OCI-LY3 (cell line): Measurements from ENCODE around the gene ARID1B.

Experiments used
- H2AFZ ChIP-seq: fragments of 200-600, 300-600 bp; shearing (Covaris generic); 2 replicates; pipeline ENCODE4 v1.6.0; 2014; ENCODE audit warnings: antibody characterized with exemption, low read depth, low read length
- H3K27ac ChIP-seq: fragments of 200-600, 300-600 bp; sonication (generic); 2 replicates; pipeline ENCODE4 v1.5.1; 2014; ENCODE audit warnings: mild to moderate bottlenecking, low read length, moderate library complexity, mixed read lengths
- H3K27me3 ChIP-seq: fragments of 200-600, 300-600 bp; sonication (generic); 2 replicates; pipeline ENCODE4 v1.6.1; 2014; ENCODE audit warnings: low read depth, low read length, mixed read lengths
- H3K36me3 ChIP-seq: fragments of 200-600, 300-600 bp; sonication (generic); replicated peaks from 2 replicates; pipeline ENCODE3; 2014; ENCODE audit warnings: low read depth, low read length, mixed read lengths
- H3K4me1 ChIP-seq: fragments of 300-600, 200-600 bp; sonication (generic); 2 replicates; pipeline ENCODE4 v1.6.1; 2014; ENCODE audit warnings: low read length, mixed read lengths
- H3K4me2 ChIP-seq: fragments of 200-600, 300-600 bp; sonication (generic); 2 replicates; pipeline ENCODE4 v1.6.1; 2014; ENCODE audit warnings: low read length, mixed read lengths
- H3K4me3 ChIP-seq: fragments of 300-600, 200-600 bp; sonication (generic); 2 replicates; pipeline ENCODE4 v1.5.1; 2014; ENCODE audit warnings: antibody characterized with exemption, mild to moderate bottlenecking, low read length, moderate library complexity
- H3K79me2 ChIP-seq: fragments of 300-600, 200-600 bp; shearing (Covaris generic); 2 replicates; pipeline ENCODE4 v1.6.1; 2014; ENCODE audit warnings: mild to moderate bottlenecking, low read length, mixed read lengths
- H3K9ac ChIP-seq: fragments of 300-600, 200-600 bp; shearing (Covaris generic); 2 replicates; pipeline ENCODE4 v1.6.0; 2014; ENCODE audit warnings: mild to moderate bottlenecking, low read length, moderate library complexity
- H3K9me3 ChIP-seq: fragments of 200-600, 300-600 bp; shearing (Covaris generic); 2 replicates; pipeline ENCODE4 v1.6.1; 2014; ENCODE audit warnings: low read length, mixed read lengths; ENCODE audit not compliant: insufficient read depth
- H4K20me1 ChIP-seq: fragments of 200-600, 300-600 bp; sonication (generic); 2 replicates; pipeline ENCODE4 v1.6.1; 2016; ENCODE audit warnings: low read length, mixed read lengths; ENCODE audit not compliant: insufficient read depth
- CTCF ChIP-seq: fragments of 200-600, 300-600 bp; sonication (generic); IDR thresholded peaks from 2 replicates; pipeline ENCODE4 v1.5.1; 2014; ENCODE audit warnings: antibody characterized with exemption, low read length, low read depth
- EZH2phosphoT487 ChIP-seq: fragments of 200-600 bp; shearing (Covaris generic); IDR thresholded peaks from 2 replicates; pipeline ENCODE4 v1.6.1; 2018; ENCODE audit warnings: antibody characterized with exemption, mixed run types, low read depth

Gene ARID1B

GRCh38 chr6:156996265-156996664, 219.1 kb downstream of the ARID1B start:
- H3K27me3 ChIP-seq = no peaks in the 10 kb centered on the region
- no peak for TF ChIP-seq CTCF
- TF ChIP-seq EZH2phosphoT487 = no peak
- H3K9ac ChIP-seq = no peak overlapping the region
- H3K4me3 ChIP-seq = no peak overlapping the region
- no peak overlapping the region for H2AFZ ChIP-seq
- peaks cover 28% of the 10 kb centered on the region for H3K79me2 ChIP-seq
- no peaks in the 10 kb centered on the region for H3K9me3 ChIP-seq
- H3K4me1 ChIP-seq = peaks cover 18% of the 10 kb centered on the region
- H3K27ac ChIP-seq = no peak overlapping the region
- H3K4me2 ChIP-seq = no peak overlapping the region
- peaks cover 20% of the 10 kb centered on the region for H4K20me1 ChIP-seq
- no peaks in the 10 kb centered on the region for H3K36me3 ChIP-seq

GRCh38 chr6:156998794-156999330, 221.7 kb downstream of the ARID1B start:
- Histone ChIP-seq H3K9ac (no peak overlapping the region), H3K4me2 (no peak overlapping the region), H3K4me1 (peaks cover 7% of the 10 kb centered on the region), H4K20me1 (peaks cover 15% of the 10 kb centered on the region), H3K4me3 (no peak overlapping the region), H3K27me3 (no peaks in the 10 kb centered on the region), H2AFZ (no peak overlapping the region), H3K27ac (no peak overlapping the region), H3K79me2 (peaks cover 17% of the 10 kb centered on the region), H3K36me3 (no peaks in the 10 kb centered on the region), H3K9me3 (no peaks in the 10 kb centered on the region)
- TF ChIP-seq EZH2phosphoT487 (no peak), CTCF (no peak)

- Histone ChIP-seq H3K4me3 (no peak overlapping the region), H3K27ac (no peak overlapping the region), H3K4me2 (no peak overlapping the region), H2AFZ (no peak overlapping the region), H3K9me3 (no peaks in the 10 kb centered on the region), H3K9ac (no peak overlapping the region), H3K27me3 (no peaks in the 10 kb centered on the region), H3K4me1 (no peaks in the 10 kb centered on the region), H4K20me1 (peaks cover 8% of the 10 kb centered on the region), H3K36me3 (no peaks in the 10 kb centered on the region), H3K79me2 (peaks cover 10% of the 10 kb centered on the region; the same call in 1 of the 2 replicates)
- TF ChIP-seq CTCF (no peak), EZH2phosphoT487 (no peak)
These were observed 222.6 kb downstream of the ARID1B start for GRCh38 chr6:156999762-157000161.

GRCh38 chr6:157001716-157002115, 224.5 kb downstream of the ARID1B start:
- H3K4me2 ChIP-seq = no peak overlapping the region
- peaks cover 8% of the 10 kb centered on the region for H3K4me1 ChIP-seq
- no peak overlapping the region for H3K9ac ChIP-seq
- no peak for TF ChIP-seq EZH2phosphoT487
- TF ChIP-seq CTCF = no peak
- no peaks in the 10 kb centered on the region for H3K9me3 ChIP-seq
- H3K36me3 ChIP-seq = no peaks in the 10 kb centered on the region
- H3K27me3 ChIP-seq = no peaks in the 10 kb centered on the region
- H3K27ac ChIP-seq = no peak overlapping the region
- peaks cover 4% of the 10 kb centered on the region; the same call in 1 of the 2 replicates for H4K20me1 ChIP-seq
- no peak overlapping the region for H3K4me3 ChIP-seq
- peaks cover 16% of the 10 kb centered on the region for H3K79me2 ChIP-seq
- H2AFZ ChIP-seq = no peak overlapping the region
